IMR-90 (cell line): ENCODE measurements around the gene SEC24D. TPM values are rescaled to one million over a fixed set of nuclear protein-coding genes. Genes with fewer than 3 reads are reported as not detected.

Experiments used
- ATAC-seq: fragments of 200-7000 bp; cut with Tn5 transposase; 2 replicates; pipeline ENCODE4 v1.9.1; 2020; ENCODE audit warnings: low read depth, mild to moderate bottlenecking, moderate library complexity
- BruUV-seq: library from RNA; stranded (reverse); fragments of 400-500 nt; replicated peaks from 2 replicates; lab custom pipeline; 2021; lab: Mats Ljungman, UMichigan
- CTCF ChIA-PET: fragments of 300-600 bp; formaldehyde crosslinking; extraction: SDS; loops from one replicate; lab custom pipeline; 2021; ENCODE audit warnings: antibody characterized with exemption; lab: Yijun Ruan, JAX
- POLR2A ChIA-PET: fragments of 300-600 bp; sonication (Branson Sonifier 250); formaldehyde crosslinking; loops from one replicate; lab custom pipeline; 2022; ENCODE audit warnings: antibody characterized with exemption; ENCODE audit not compliant: unreplicated experiment; lab: Charles Lee
- DNase-seq: peaks from one replicate; pipeline ENCODE4 v3.0.0; 2013
- H2AFZ ChIP-seq: replicated peaks from 2 replicates; pipeline ENCODE3; 2013; ENCODE audit warnings: low read length, mild to moderate bottlenecking; ENCODE audit not compliant: poor library complexity
- H2AK5ac ChIP-seq: 2 replicates; pipeline ENCODE4 v1.6.1; 2013; ENCODE audit warnings: low read depth, low read length, inconsistent platforms
- H2AK9ac ChIP-seq: replicated peaks from 2 replicates; pipeline ENCODE3; 2013; ENCODE audit warnings: mild to moderate bottlenecking, low read depth, low read length, moderate library complexity; ENCODE audit not compliant: poor library complexity
- H2BK120ac ChIP-seq: 2 replicates; pipeline ENCODE4 v1.6.1; 2013; ENCODE audit warnings: low read depth, low read length, inconsistent platforms
- H2BK15ac ChIP-seq: 3 replicates; pipeline ENCODE4 v1.6.1; 2013; ENCODE audit warnings: low read depth, low read length, inconsistent platforms
- H2BK20ac ChIP-seq: 2 replicates; pipeline ENCODE4 v1.6.1; 2013; ENCODE audit warnings: low read depth, mild to moderate bottlenecking, inconsistent platforms, low read length, moderate library complexity
- H2BK5ac ChIP-seq: 2 replicates; pipeline ENCODE4 v1.6.1; 2013; ENCODE audit warnings: mild to moderate bottlenecking, low read depth, low read length, inconsistent platforms; ENCODE audit not compliant: poor library complexity, severe bottlenecking
- H3K14ac ChIP-seq: replicated peaks from 2 replicates; pipeline ENCODE4 v1.6.1; 2013; ENCODE audit warnings: low read depth, low read length, inconsistent platforms
- H3K18ac ChIP-seq: 2 replicates; pipeline ENCODE4 v1.6.1; 2013; ENCODE audit warnings: low read depth, low read length, control low read depth
- H3K23ac ChIP-seq: 2 replicates; pipeline ENCODE4 v1.6.1; 2013; ENCODE audit warnings: low read depth, low read length, inconsistent platforms
- H3K27ac ChIP-seq: 2 replicates; pipeline ENCODE4 v1.5.1; 2013; ENCODE audit warnings: mild to moderate bottlenecking, control low read depth, low read length; ENCODE audit not compliant: insufficient read depth
- H3K27me3 ChIP-seq: 2 replicates; pipeline ENCODE4 v1.6.1; 2013; ENCODE audit warnings: low read length; ENCODE audit not compliant: control insufficient read depth, insufficient read depth
- H3K36me3 ChIP-seq: 2 replicates; pipeline ENCODE4 v1.6.1; 2013; ENCODE audit warnings: low read length, mixed read lengths; ENCODE audit not compliant: control insufficient read depth, insufficient read depth
- H3K4ac ChIP-seq: 2 replicates; pipeline ENCODE4 v1.6.1; 2013; ENCODE audit warnings: low read depth, low read length, inconsistent platforms
- H3K4me1 ChIP-seq: 2 replicates; pipeline ENCODE4 v1.6.1; 2013; ENCODE audit warnings: low read length, mixed read lengths; ENCODE audit not compliant: control insufficient read depth, insufficient read depth
- H3K4me2 ChIP-seq: 2 replicates; pipeline ENCODE4 v1.6.1; 2013; ENCODE audit warnings: low read depth, mild to moderate bottlenecking, control low read depth, low read length, moderate library complexity
- H3K4me3 ChIP-seq: 2 replicates; pipeline ENCODE4 v1.5.1; 2013; ENCODE audit warnings: low read depth, mild to moderate bottlenecking, control low read depth, low read length, moderate library complexity; ENCODE audit not compliant: insufficient read depth
- H3K56ac ChIP-seq: 2 replicates; pipeline ENCODE4 v1.6.1; 2013; ENCODE audit warnings: low read length, inconsistent platforms; ENCODE audit not compliant: insufficient read depth; ENCODE audit errors: extremely low read depth
- H3K79me1 ChIP-seq, 2 experiments: 2 replicates each; pipeline ENCODE4 v1.6.1; 2013; ENCODE audit warnings: low read length in 2 of 2, inconsistent platforms in 1 of 2, low read depth in 1 of 2
- H3K9ac ChIP-seq: 2 replicates; pipeline ENCODE4 v1.6.1; 2013; ENCODE audit warnings: low read depth, low read length, control low read depth
- H3K9me1 ChIP-seq: 2 replicates; pipeline ENCODE4 v1.6.1; 2013; ENCODE audit warnings: low read length, inconsistent platforms; ENCODE audit not compliant: insufficient read depth
- H3K9me3 ChIP-seq: 2 replicates; pipeline ENCODE4 v1.6.1; 2013; ENCODE audit warnings: low read length; ENCODE audit not compliant: control insufficient read depth, insufficient read depth
- H4K20me1 ChIP-seq: 2 replicates; pipeline ENCODE4 v1.6.1; 2013; ENCODE audit warnings: low read length, inconsistent platforms; ENCODE audit not compliant: insufficient read depth
- H4K5ac ChIP-seq: 2 replicates; pipeline ENCODE4 v1.6.1; 2013; ENCODE audit warnings: mild to moderate bottlenecking, low read depth, low read length, control low read depth
- H4K8ac ChIP-seq, 2 experiments: 2 replicates each; pipeline ENCODE4 v1.6.1; 2013; ENCODE audit warnings: low read depth in 2 of 2, low read length in 2 of 2, control low read depth in 1 of 2, inconsistent platforms in 1 of 2
- H4K91ac ChIP-seq: 2 replicates; pipeline ENCODE4 v1.6.1; 2013; ENCODE audit warnings: low read depth, low read length, inconsistent platforms; ENCODE audit not compliant: insufficient read depth
- MXI1 ChIP-seq: IDR thresholded peaks from 2 replicates; pipeline ENCODE4 v1.6.1; 2012; ENCODE audit warnings: low read depth, mild to moderate bottlenecking, low read length, moderate library complexity, borderline replicate concordance
- RFX5 ChIP-seq: IDR thresholded peaks from 2 replicates; pipeline ENCODE4 v1.8.0; 2012; ENCODE audit warnings: low read depth, mild to moderate bottlenecking, low read length, moderate library complexity
- WGBS, 2 experiments: methylation state at CpG; one replicate each; pipeline versions ENCODE4 v1.1.5 to v1.1.7; 2013; ENCODE audit warnings: missing lambda C conversion rate in 2 of 2; ENCODE audit not compliant: insufficient read length in 1 of 2; ENCODE audit errors: extremely low coverage in 2 of 2; 5-methylcytosine and 5-hydroxymethylcytosine counted together
- dilution Hi-C: fragments of 300-500 bp; cut with HindIII; formaldehyde crosslinking; loops from one replicate; pipeline ENCODE4 v1.14.3; 2018; ENCODE audit warnings: low sequenced_read_pairs; ENCODE audit not compliant: unreplicated experiment
- in situ Hi-C: fragments of 300-500 bp; cut with MboI; formaldehyde crosslinking; loops from 3 replicates; pipeline ENCODE4 v1.14.3; 2019; ENCODE audit warnings: low sequenced_read_pairs, inconsistent platforms, mixed read lengths
- intact Hi-C: fragments of 100-400 bp; cut with micrococcal nuclease; formaldehyde crosslinking; loops from 2 replicates; pipeline ENCODE4 v1.10.0; 2022
- polyA plus RNA-seq, 3 experiments: library from polyadenylated mRNA; depleted of rRNA; stranded (reverse); fragments of >200 nt; gene quantifications; 2 replicates each; pipeline ENCODE4 v1.2.3, GENCODE V29; 2012; ENCODE audit warnings: low replicate concordance in 1 of 3
- total RNA-seq: library from RNA; depleted of rRNA; stranded (reverse); fragments of >200 nt; gene quantifications from 2 replicates; pipeline ENCODE4 v1.2.3, GENCODE V29; 2012
- TF ChIP-seq, protein P1 (sequence below): fragments of 150-350 bp; IDR thresholded peaks from 2 replicates; pipeline ENCODE4 v1.6.1; 2016; ENCODE audit warnings: low read depth, mild to moderate bottlenecking, low read length, moderate library complexity, borderline replicate concordance
- TF ChIP-seq, protein P2 (sequence below): fragments of 150-350 bp; IDR thresholded peaks from 2 replicates; pipeline ENCODE4 v1.6.1; 2017; ENCODE audit warnings: mild to moderate bottlenecking, antibody characterized with exemption, low read length, low read depth
- TF ChIP-seq, protein P3 (sequence below): conservative IDR thresholded peaks from 2 replicates; pipeline ENCODE4 v1.5.1; 2012; ENCODE audit warnings: mild to moderate bottlenecking, low read depth, low read length, improper control_type of control experiment

The SEC24D gene
- total and polyA plus RNA-seq, 2 of the 4 experiments (the other 2 are of a cell fraction) = 93.2 to 111 TPM

DNA sequence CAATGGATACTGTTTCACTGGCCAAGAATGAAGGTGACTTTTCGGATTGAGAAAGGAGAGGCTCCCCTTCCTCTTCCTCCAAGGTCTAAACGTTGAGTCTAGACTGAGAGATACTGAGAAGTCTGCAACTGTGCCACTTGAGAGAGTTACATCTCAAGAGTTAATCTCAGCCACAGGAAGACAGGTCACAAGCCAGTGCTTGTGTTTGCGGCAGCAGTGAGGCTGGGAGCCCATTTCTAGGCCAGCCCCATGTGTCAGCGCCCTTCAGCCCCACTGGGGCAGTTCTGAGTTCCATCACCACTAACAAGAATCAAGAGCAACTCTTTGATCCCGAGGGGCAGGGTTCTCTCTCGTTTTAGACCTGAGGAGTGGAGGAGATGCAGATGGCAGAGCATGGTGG is 7.3 kb upstream of the SEC24D start:
- Histone ChIP-seq H2BK5ac (no peak overlapping the region), H3K4me2 (no peak overlapping the region), H3K27ac (no peak overlapping the region), H3K79me1 (0 out of 4 replicates have a peak, but pooled peaks cover 0 to 5% of the 10 kb centered on the region in 2 experiments), H4K20me1 (no peaks in the 10 kb centered on the region), H4K5ac (no peak overlapping the region), H3K14ac (0 out of 2 replicates have a peak overlapping the region, but pooled peaks have one; percentile 19), H2AK5ac (no peak overlapping the region; the same call in 1 of the 2 replicates), H3K36me3 (no peaks in the 10 kb centered on the region), H4K91ac (no peak overlapping the region), H3K4me3 (no peak overlapping the region), H2BK120ac (peak overlapping the region; percentile 30; the same call in 1 of the 2 replicates), H2AK9ac (no peak overlapping the region), H2AFZ (peak overlapping the region; percentile 69), H3K4me1 (0 out of 2 replicates have a peak, but pooled peaks cover 2% of the 10 kb centered on the region), H3K23ac (peak overlapping the region; percentile 17; the same call in 1 of the 2 replicates), H3K9me1 (0 out of 2 replicates have a peak, but pooled peaks cover 3% of the 10 kb centered on the region), H3K18ac (no peak overlapping the region), H3K56ac (no peak overlapping the region), H3K4ac (no peak overlapping the region), H4K8ac (0 out of 4 replicates have a peak overlapping the region, but pooled peaks of 1 of the 2 experiments have one; percentile 40), H2BK15ac (no peak overlapping the region), H2BK20ac (0 out of 2 replicates have a peak overlapping the region, but pooled peaks have one; percentile 33), H3K27me3 (no peaks in the 10 kb centered on the region), H3K9ac (no peak overlapping the region), H3K9me3 (no peaks in the 10 kb centered on the region)
- POLR2A ChIA-PET = no interaction called here
- TF ChIP-seq MXI1 (no peak), RFX5 (no peak)
- TF ChIP-seq, protein P1, sequence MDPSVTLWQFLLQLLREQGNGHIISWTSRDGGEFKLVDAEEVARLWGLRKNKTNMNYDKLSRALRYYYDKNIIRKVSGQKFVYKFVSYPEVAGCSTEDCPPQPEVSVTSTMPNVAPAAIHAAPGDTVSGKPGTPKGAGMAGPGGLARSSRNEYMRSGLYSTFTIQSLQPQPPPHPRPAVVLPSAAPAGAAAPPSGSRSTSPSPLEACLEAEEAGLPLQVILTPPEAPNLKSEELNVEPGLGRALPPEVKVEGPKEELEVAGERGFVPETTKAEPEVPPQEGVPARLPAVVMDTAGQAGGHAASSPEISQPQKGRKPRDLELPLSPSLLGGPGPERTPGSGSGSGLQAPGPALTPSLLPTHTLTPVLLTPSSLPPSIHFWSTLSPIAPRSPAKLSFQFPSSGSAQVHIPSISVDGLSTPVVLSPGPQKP = no peak
- TF ChIP-seq, protein P2, sequence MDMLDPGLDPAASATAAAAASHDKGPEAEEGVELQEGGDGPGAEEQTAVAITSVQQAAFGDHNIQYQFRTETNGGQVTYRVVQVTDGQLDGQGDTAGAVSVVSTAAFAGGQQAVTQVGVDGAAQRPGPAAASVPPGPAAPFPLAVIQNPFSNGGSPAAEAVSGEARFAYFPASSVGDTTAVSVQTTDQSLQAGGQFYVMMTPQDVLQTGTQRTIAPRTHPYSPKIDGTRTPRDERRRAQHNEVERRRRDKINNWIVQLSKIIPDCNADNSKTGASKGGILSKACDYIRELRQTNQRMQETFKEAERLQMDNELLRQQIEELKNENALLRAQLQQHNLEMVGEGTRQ = no peak
- TF ChIP-seq, protein P3, sequence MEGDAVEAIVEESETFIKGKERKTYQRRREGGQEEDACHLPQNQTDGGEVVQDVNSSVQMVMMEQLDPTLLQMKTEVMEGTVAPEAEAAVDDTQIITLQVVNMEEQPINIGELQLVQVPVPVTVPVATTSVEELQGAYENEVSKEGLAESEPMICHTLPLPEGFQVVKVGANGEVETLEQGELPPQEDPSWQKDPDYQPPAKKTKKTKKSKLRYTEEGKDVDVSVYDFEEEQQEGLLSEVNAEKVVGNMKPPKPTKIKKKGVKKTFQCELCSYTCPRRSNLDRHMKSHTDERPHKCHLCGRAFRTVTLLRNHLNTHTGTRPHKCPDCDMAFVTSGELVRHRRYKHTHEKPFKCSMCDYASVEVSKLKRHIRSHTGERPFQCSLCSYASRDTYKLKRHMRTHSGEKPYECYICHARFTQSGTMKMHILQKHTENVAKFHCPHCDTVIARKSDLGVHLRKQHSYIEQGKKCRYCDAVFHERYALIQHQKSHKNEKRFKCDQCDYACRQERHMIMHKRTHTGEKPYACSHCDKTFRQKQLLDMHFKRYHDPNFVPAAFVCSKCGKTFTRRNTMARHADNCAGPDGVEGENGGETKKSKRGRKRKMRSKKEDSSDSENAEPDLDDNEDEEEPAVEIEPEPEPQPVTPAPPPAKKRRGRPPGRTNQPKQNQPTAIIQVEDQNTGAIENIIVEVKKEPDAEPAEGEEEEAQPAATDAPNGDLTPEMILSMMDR = no peak
- intact Hi-C loops = no loop called here
- in situ Hi-C loops = no loop called here
- ATAC-seq (no peak), DNase-seq (no peak)
- CTCF ChIA-PET = interaction anchor here (1.5 kb wide), 1 partner anchor 19 kb away, joined by 4 read pairs; no protein-coding TSS in a partner anchor
- WGBS, 2 experiments = 80% methylated on average over 1 of the region's 6 CpGs; no CpG with 5 or more reads in 1 of the 2 experiments
- dilution Hi-C loops = no loop called here
- no TSS peak for BruUV-seq
